Iris pigment epithelial cell (primary cell): Measurements from ENCODE around the gene PNKD.

ENCODE experiments used
- DNase-seq: peaks from one replicate; pipeline ENCODE4 v3.0.0-alpha.2; 2011; ENCODE audit warnings: low read depth

PNKD gene, protein sequence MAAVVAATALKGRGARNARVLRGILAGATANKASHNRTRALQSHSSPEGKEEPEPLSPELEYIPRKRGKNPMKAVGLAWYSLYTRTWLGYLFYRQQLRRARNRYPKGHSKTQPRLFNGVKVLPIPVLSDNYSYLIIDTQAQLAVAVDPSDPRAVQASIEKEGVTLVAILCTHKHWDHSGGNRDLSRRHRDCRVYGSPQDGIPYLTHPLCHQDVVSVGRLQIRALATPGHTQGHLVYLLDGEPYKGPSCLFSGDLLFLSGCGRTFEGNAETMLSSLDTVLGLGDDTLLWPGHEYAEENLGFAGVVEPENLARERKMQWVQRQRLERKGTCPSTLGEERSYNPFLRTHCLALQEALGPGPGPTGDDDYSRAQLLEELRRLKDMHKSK

DNA sequence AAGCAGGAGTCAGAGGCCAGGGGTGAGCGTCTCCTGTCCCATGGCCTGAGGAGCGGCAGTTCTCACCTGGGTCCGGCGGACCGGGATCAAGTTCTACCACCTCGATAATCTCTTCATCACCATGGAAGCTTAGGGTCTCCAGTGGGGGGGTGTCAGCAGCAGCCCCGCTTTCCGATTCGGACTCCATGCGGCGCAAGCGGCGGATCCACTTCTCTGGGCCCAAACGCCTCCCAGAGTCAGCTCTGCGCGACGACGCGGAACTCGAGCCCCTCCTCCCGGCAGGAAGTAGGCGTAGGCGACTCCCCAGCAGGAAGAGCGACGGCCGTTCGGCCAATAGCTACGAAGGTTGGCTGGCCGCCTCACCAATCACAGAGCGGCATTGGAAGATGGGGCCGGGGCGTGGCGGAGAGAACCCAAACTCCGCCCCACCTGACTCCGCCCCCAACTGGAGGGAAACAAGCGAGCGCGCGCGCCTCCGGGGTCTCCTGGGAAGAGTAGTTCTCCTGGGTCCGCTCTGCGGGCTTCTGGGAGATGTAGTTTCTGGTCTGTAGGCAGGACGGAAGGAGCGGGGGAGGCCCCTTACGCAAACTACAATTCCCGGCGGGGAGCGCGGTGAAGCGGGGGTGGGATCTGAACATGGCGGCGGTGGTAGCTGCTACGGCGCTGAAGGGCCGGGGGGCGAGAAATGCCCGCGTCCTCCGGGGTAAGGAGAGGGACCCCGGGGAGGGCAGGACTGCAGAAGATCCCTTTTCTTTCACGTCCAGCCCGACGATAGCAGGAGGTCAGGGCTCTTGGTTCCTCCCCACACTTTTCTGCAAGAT is at the start of gene PNKD, which contains the start of gene AAMP:
TSS of gene PNKD (plus strand) at position 620 of the 821 bp plus-strand sequence. CDS start at position 637, 17 bp downstream.
TSS of gene AAMP (minus strand) at position 238 of the 821 bp plus-strand sequence. CDS start at position 187, 51 bp downstream.
- peak; percentile 99 for DNase-seq

DNA sequence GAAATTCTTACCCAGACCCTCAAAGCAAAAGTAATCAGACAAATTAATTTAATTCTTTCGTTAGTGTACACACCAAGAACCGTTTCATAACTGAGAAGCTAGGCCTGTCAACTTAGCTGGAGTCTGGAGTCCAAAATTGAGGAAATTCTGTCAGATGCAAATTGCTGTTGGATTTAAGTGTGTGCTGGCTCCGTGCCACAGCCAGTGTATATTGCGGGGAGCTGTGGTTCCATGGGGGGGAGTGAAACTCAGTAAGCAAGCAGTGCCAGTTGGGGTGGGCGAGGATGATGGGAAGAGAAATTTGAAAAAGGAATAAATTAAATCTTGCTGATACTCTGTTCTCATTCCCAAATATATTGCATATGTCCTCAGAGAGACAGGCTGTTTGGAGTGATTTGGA is 49.3 kb upstream of the PNKD start:
- DNase-seq: no peak

DNA sequence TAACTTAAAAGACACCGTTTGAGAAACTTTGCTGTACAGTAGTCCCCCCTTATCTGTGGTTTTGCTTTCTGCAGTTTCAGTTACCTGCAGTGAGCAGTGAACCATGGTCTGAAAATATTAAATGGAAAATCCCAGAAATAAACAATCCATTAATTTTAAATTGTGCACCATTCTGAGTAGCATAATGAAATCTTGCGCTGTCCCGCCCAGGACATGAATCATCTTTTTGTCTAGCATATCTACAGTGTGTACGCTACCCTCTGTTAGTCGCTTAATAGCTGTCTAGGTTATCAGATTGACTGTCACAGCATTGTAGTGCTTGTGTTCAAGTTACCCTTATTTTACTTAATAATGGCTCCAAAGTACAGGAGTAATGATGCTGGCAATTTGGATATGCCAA is 47.3 kb upstream of the PNKD start:
- peak; percentile 56 for DNase-seq

DNA sequence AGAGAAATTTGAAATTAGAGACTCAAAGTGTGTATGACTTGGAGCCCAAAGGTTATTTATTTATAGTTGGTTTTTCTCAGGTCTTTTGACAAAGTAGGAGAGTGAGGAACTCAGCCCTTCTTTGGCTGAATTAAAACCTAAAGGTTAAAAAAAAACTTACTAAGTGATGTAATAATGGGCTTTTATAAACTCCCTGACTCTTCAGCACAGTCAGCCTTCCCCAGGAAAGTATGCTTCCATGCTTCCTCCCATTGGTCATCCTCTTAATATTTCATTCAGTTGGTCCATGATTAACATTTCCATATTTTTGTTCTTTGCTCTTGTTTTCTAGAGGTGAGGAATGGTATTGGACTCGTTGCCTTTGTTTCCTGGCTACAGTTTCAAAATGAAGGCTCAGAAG is 46.1 kb upstream of the PNKD start:
- peak; percentile 47 for DNase-seq

DNA sequence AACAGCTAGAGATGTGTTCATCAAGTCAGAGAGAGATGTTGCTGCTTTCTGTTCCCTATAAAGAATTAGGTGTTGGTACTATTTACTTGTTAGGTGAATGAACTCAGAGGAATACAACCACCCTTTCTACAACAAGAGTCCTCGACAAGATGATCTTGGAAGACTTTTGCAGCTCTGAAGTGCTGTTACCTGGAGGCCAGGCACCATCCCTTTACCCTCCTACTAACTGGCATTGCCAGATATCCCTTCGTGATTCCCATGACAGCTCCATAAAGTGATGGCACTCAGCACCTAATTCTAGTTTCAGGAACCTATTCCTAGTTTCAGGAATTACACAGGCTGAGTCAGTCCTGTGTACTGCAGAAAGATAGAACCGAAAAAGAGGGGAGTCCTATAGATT is 43.4 kb upstream of the PNKD start:
- no peak for DNase-seq

DNA sequence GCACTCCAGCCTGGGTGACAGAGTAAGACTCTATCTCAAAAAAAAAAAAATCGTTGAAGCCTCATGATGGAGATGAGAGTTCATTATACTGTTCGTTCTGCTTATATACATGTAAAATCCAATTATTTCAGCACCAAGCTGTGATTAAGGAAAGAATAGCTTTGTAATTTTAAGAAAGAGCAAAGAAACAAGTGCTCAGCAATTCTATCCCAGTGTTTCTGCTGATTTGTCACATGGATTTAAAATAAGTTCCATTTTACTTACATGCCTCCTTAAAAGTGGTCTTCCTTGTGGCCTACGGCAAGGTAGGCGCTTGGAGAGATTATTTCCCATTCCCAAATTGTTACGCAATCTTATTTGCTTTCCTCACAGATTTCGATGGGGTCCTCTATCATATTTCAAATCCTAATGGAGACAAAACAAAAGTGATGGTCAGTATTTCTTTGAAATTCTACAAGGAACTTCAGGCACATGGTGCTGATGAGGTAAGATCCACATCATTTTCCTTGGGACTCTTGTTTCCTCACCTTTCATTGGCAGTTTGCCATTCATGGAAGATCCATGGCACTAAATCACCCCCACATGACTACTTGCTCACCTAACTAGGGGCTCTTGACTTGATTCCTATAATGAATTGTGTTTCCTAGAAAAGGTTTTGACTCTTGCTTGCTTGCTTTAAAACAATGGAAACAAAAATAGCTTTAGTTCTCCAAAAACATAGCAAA is 41.8 kb upstream of the PNKD start:
- DNase-seq: peak; percentile 26

DNA sequence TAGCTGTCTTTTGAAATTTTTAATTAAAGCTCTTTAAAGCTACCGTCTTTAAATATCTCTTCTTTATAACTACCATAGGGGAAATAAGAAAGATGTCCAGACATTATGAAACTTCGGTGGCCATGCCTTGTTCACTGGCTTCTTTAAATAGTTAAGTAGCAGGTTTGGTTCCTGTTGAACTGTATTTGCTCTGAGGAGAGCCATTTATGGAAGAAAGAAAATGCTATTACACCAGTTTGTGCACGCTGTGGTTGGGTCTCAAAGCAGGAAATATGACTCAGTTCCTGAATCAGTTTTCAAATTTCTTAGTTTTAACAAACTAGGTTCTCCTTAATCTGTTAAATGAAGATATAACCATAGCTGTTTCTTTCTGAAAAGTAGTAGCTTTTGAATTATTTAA is 41.1 kb upstream of the PNKD start:
- DNase-seq: peak; percentile 90

DNA sequence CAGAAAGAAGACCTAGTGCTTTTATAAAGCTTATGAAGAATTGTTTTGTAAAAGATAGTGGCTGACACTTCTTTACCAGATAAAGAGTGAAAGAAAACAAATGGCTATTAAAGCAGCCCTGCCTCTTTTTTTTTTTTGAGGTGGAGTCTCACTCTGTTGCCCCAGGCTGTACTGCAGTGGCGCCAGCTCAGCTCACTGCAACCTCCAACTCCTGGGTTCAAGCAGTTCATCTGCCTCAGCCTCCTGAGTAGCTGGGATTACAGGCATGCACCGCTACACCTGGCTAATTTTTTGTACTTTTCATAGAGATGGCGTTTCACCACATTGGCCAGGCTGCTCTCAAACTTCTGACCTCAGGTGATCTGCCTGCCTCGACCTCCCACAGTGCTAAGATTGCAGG is 40.5 kb upstream of the PNKD start:
- peak; percentile 37 for DNase-seq

DNA sequence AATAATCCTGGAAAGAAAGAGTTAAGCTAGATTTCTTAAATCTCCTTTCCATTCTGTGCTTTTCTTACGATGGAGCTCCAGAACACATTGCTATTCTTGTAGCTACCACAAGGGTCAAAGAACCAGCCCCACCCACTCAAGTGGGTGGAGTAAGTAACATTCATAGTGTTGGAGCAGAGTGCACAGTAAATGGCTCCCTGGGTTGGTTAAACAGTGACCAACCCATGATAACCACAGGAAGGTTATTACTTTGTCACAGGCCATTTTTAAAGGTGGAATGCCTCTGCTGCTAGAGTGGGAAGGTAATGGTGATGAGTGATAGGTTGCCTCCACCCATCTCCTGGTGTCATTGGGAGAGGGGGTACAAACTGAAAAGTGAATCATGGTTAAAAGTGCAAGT is 39.4 kb upstream of the PNKD start:
- DNase-seq: peak; percentile 73

DNA sequence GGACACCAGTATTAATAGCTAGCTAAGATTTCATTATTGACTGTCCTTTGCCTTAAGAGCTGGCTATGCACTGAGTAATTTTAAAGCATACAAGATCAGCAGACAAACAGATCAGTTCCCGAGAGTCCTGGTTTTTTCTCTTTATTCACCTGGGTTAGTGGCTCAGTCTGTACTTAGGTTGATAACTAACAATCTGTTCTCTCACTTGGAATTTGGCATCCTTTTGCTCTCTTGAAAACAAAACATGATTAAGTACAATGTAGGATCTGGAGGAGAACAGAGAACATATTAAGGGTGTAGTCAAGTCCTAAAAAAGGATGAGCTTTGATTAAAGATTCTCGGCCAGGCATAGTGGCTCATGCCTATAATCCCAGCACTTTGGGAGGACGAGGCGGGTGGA is 36.8 kb upstream of the PNKD start:
- no peak for DNase-seq

DNA sequence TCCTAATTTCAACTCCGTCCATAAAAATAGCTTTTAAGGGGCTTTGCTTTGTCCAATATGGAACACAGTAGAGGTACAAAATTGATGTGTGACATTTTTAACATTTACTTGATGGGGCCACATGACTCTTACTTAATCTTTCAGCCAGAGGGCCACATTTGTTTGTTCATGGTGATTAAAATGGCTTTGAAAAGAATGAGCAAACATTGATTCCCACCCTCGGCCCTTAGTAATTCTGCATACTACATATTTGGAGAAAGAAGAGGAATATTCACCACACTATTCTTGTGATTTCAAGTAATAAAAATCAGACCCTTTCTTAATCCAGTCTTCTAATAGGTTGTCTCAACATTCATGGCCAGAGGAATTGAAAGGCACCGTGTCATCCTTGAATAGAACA is 35.8 kb upstream of the PNKD start:
- DNase-seq: no peak

DNA sequence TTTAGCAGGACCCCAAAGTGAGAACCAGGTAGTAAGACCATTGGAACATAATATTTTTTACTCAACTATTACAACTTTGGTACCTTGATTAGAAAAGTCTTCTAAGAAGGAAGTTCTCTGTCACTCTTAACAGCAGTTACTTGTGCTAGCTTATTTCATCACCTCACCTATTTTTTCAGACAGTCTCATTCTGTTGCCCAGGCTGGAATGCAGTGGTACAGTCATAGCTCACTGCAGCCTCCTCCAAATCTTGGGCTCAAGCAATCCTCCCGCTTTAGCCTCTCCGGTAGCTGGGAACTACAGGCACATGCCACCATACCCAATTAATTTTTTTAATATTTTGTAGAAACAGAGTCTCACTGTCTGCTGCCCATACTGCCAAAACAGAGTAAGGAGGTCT is 35.3 kb upstream of the PNKD start:
- DNase-seq: no peak

DNA sequence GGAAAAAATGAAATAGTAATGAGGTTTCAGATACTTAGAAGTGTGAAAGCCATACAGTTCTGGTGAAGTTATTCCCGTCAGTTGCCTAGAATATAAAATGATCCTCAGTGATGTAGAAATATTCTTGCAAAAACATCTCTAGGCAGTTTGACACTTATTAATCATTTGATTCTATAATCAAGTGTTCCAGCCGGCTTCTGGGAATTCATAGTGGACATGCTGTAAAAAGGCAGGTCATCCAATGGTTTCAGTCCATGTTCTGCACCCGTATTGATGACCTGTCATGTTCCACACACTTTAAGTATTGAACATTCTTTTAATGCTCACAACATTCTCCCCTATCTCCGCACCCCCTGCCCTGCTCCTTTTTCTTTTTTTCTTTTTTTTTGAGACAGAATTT is 33.5 kb upstream of the PNKD start:
- DNase-seq: no peak

DNA sequence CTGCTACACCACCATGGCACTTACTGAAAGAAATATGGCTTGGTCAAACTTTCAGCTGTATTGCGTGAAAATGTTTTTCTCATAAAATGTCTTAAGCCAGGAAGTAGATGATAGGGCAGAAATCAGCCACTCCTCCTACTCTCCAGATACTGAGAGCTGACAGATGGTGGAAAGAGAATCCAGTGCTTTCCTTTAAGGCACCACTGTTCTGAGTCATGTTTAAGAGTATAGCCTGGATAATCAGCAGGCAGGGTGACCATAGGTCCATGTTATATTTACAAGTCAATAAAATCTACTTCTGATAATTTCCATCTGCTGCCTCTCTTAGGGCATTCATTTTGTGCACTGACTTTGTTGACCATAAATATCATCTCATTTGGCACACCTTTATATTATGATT is 31.4 kb upstream of the PNKD start:
- DNase-seq: no peak

DNA sequence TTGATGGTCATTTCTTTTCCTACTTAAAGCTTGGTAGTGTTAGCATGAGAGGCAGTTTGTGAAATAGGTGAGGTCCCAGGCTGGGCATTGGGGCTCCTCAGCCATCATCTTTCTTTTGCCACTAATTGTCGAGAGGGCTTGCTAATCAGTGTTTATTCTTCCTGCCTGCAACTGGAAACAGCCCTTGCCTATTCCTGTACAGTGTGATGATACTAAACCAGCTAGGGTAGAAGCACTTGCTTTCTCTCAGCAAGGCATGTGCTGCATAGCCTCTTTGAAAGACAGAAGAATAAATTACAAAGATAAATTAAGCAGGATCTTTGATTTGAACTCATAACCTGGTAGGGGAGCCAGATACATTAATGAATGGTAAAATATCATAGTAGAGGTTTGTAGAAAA is 26.1 kb upstream of the PNKD start:
- no peak for DNase-seq

DNA sequence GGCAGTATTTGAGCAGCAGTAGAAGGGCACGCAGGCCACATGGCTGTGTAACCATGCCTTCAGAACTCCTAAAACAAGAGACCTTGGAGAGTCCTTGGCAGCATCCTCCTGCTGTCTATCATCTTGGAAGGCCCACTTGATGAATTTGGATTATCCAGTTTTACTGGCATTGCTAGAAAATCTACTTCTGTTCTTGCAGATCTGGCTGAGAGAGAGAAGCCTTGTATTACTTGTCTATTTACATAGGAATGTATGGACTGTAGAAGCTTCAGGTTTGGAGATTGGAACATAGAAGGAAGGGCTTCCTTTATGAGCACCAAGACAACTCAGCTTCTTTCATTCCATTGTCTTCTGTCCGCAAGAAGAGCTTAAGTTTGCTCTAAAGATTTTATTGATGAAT is 25.7 kb upstream of the PNKD start:
- DNase-seq: no peak

DNA sequence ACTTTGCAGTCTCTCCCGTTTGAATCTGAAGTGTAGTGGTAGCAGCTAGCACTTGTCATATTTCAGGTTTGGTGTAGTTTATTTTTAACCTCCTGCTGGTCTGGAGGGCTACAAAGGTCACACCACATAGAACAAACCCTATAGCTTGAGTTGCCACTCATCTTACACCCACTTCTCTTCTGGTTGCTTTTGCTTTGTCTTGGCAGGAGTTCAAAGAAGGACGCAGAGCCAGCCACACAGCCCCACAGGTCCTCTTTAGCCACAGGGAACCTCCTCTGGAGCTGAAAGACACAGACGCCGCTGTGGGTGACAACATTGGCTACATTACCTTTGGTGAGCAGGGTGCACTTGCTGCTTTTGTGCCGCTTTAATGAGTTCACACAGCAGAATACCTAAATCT is 25.1 kb upstream of the PNKD start:
- no peak for DNase-seq

DNA sequence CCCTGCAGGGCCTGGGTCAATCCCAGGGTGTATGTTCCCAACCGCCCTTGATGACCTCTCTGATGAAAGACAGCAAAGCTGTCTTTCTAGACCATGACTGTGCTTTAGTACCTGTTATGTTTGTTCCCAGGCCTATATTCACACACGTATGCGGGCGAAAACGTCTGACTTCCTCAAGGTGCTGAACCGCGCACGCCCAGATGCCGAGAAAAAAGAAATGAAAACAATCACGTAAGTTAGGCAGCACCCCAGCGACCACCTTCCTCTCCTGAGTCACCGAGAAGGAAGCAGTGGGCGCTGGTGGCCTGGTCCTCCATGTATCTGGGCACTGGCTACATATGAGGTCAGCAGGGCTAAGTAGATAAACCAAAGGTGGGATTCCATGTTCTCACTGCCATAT is 20.6 kb upstream of the PNKD start:
- no peak for DNase-seq

DNA sequence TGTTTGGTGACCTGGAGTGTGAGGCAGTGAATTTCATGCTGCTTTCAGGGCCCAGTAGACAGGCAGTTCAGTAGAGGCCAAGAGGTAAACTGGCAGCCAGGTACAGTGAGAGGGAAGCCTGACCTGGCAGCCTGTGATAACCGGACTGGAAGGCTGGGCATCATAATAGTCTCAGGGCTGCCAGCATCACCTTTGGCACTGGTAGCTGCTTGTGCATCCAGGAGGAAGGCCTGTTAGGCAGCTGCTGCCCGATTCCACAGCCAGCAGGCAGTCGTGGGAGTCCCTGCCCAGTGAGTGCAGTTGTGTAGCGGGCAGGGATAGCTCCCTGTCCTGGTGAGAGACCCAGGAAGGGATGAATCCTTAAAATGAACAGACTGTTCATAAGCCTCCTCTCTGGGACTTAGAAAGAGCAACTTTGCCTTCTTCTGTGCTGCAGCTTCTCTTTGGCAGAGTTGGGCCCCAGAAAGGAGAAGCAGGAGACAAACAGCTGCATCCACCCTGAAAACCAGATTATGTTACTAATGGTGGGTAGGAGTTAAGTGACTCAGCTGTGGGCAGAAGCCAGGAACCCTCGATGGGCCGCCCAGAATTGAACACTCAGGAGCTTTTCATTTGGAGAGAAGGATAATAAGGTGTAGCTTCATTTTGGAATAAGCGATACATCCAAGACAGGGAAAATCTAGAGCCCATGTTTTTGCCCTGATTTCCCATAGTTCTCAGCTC is 17.6 kb upstream of the PNKD start:
- DNase-seq: peak; percentile 29

DNA sequence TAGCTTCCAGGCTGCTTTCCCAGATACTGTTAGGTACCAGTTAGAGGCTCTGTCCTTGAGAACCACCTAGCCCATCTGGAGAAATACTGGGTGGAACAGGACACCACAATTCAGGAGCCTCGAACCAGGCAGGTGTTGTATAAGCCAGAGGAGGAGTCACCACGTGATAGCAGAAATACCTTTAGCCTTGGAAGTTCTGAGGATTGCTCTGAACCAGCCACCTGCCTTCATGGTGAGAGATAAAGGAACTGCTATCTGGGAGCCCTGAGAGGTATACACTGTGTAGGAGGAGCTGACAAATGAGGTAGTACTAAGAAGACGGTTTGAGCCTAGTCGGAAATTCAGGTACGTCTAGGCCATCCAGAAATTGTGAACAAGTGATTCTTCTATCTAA is 17.1 kb upstream of the PNKD start:
- DNase-seq: no peak

DNA sequence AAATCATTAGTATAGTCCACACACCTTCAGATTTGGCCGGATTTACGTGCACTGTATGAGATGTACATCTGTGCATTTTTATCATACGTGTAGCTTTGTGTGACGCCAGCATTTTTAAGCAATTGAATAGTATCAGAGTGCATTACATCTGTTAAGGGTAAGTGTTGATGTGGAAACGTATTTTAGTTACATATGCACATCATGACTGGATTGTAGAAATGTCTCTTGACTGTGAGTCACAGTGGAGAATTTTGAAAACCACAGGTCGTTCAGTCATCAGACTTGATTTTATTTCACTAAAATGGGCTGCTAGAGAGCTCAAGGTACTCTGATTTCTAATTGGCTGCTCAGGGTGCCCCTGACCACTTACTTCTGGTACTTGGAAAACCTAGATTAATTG is 14.9 kb upstream of the PNKD start:
- DNase-seq: peak; percentile 67
